ENCODE results near the gene SLC6A17. TPM values are rescaled to one million over a fixed set of nuclear protein-coding genes. Genes with fewer than 3 reads are reported as not detected.

Gene SLC6A17
- total RNA-seq, 6 experiments from 2014 or later: not detected

GRCh38 chr1:110200190-110200589 lies 49.9 kb downstream of the SLC6A17 start:
- H3K36me3 ChIP-seq: no peaks in the 10 kb centered on the region
- TF ChIP-seq, protein P1, sequence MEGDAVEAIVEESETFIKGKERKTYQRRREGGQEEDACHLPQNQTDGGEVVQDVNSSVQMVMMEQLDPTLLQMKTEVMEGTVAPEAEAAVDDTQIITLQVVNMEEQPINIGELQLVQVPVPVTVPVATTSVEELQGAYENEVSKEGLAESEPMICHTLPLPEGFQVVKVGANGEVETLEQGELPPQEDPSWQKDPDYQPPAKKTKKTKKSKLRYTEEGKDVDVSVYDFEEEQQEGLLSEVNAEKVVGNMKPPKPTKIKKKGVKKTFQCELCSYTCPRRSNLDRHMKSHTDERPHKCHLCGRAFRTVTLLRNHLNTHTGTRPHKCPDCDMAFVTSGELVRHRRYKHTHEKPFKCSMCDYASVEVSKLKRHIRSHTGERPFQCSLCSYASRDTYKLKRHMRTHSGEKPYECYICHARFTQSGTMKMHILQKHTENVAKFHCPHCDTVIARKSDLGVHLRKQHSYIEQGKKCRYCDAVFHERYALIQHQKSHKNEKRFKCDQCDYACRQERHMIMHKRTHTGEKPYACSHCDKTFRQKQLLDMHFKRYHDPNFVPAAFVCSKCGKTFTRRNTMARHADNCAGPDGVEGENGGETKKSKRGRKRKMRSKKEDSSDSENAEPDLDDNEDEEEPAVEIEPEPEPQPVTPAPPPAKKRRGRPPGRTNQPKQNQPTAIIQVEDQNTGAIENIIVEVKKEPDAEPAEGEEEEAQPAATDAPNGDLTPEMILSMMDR (IDR thresholded peaks at IDR 0.05): no peak
- TF ChIP-seq POLR2A (IDR thresholded peaks at IDR 0.05): no peak
- intact Hi-C loops (cut with DNase I): loop anchor here (5.0 to 10.0 kb wide), 2 partner anchors 262 to 265 kb away; no protein-coding TSS in a partner anchor
- WGBS (ENCODE audit: insufficient coverage, low coverage, low lambda C conversion rate, missing lambda C conversion rate): 43% methylated on average over 2 of the region's 2 CpGs
- no peak overlapping the region for H3K4me3 ChIP-seq
- ATAC-seq (no peak), DNase-seq (no peak)
- no peaks in the 10 kb centered on the region for H3K4me1 ChIP-seq
- no peaks in the 10 kb centered on the region for H3K9me3 ChIP-seq
- no peak overlapping the region for H3K27ac ChIP-seq
- no peaks in the 10 kb centered on the region for H3K27me3 ChIP-seq

- DNase-seq (no peak), ATAC-seq (no peak)
- Histone ChIP-seq H3K27me3 (no peaks in the 10 kb centered on the region), H3K4me1 (no peaks in the 10 kb centered on the region), H3K9me3 (no peaks in the 10 kb centered on the region), H3K27ac (no peak overlapping the region), H3K36me3 (no peaks in the 10 kb centered on the region), H3K4me3 (no peak overlapping the region)
- intact Hi-C loops (cut with DNase I): loop anchor here (5.0 to 10.0 kb wide), 2 partner anchors 262 to 264 kb away; no protein-coding TSS in a partner anchor
- WGBS (ENCODE audit: insufficient coverage, low coverage, low lambda C conversion rate, missing lambda C conversion rate): 76% methylated on average over 8 of the region's 14 CpGs
- TF ChIP-seq, protein P1 (IDR thresholded peaks at IDR 0.05): no peak
- no peak for TF ChIP-seq POLR2A (IDR thresholded peaks at IDR 0.05)
Observed at GRCh38 chr1:110200666-110201065, 50.4 kb downstream of the SLC6A17 start.

DNA sequence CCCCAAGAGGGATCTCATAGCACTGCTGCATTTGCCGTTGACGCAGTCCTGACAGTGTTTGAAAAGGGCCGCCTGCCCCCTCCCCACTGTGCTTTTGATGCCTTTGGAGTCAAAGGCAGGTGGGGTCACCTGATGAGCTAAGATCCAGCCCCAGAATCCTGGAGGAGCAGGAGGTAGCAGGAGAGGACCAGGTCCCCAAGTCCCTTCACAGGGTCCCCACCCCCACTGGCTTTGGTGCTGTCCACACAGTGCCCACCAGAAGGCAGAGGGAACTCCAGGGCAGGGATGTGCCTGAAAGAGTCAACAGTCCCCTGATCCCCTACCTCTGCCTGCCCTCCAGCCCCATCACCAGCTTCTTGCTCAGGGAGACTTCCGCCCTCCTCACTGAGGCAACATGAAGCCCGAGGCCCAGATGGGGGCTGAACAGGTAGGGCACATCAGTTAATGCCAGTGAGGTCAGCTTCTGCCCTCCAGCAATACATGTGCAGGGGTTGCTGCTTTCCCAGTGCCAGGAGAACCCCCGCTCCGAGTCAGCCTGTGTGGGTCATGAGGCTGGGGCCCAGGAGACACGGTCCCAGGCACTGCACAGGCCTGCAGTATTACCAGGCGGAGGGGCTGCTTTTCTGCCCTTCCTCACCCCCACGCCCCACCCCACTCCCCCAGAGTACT lies 51.0 kb downstream of the SLC6A17 start:
- DNase-seq (no peak), ATAC-seq (no peak)
- Histone ChIP-seq H3K27ac (no peak overlapping the region), H3K36me3 (no peaks in the 10 kb centered on the region), H3K9me3 (no peaks in the 10 kb centered on the region), H3K4me3 (no peak overlapping the region), H3K27me3 (no peaks in the 10 kb centered on the region), H3K4me1 (no peaks in the 10 kb centered on the region)
- intact Hi-C loops (cut with DNase I): loop anchor here (5.0 to 10.0 kb wide), 2 partner anchors 261 to 264 kb away; no protein-coding TSS in a partner anchor
- TF ChIP-seq, protein P1 (IDR thresholded peaks at IDR 0.05): no peak
- no peak for TF ChIP-seq POLR2A (IDR thresholded peaks at IDR 0.05)
- WGBS (ENCODE audit: insufficient coverage, low coverage, low lambda C conversion rate, missing lambda C conversion rate): no CpG with 5 or more reads among the region's 10 CpGs

- DNase-seq: no peak
- no peaks in the 10 kb centered on the region for H3K9me3 ChIP-seq
- peak; percentile 46 to 76 (median 74) for ATAC-seq
- TF ChIP-seq, protein P1 (IDR thresholded peaks at IDR 0.05): peak; percentile 78 to 85 (median 83)
- TF ChIP-seq POLR2A (IDR thresholded peaks at IDR 0.05): no peak
- intact Hi-C loops (cut with DNase I): loop anchor here (5.0 to 10.0 kb wide), 2 partner anchors 259 to 262 kb away; no protein-coding TSS in a partner anchor
- 25% methylated on average over 4 of the region's 6 CpGs for WGBS (ENCODE audit: insufficient coverage, low coverage, low lambda C conversion rate, missing lambda C conversion rate)
- H3K4me3 ChIP-seq: no peak overlapping the region
- no peak overlapping the region for H3K27ac ChIP-seq
- no peaks in the 10 kb centered on the region for H3K4me1 ChIP-seq
- H3K27me3 ChIP-seq: no peaks in the 10 kb centered on the region
- no peaks in the 10 kb centered on the region for H3K36me3 ChIP-seq
Observed at GRCh38 chr1:110203021-110203661, 52.8 kb downstream of the SLC6A17 start.

Data from right lobe of liver (tissue), 6 donors.